PC-3 (cell line): ENCODE data around the gene CDHR2. TPM values are rescaled to one million over a fixed set of nuclear protein-coding genes. Genes with fewer than 3 reads are reported as not detected.

Experiments used
- ATAC-seq: fragments of 200-7000 bp; cut with Tn5 transposase; 2 replicates; pipeline ENCODE4 v1.9.1; 2020; ENCODE audit warnings: mild to moderate bottlenecking, moderate library complexity
- BruUV-seq: library from RNA; stranded (reverse); fragments of 400-500 nt; replicated peaks from 2 replicates; lab custom pipeline; 2021; lab: Mats Ljungman, UMichigan
- CTCF ChIA-PET: fragments of 300-600 bp; sonication (Branson Sonifier 250); formaldehyde crosslinking; loops from one replicate; lab custom pipeline; 2022; ENCODE audit warnings: antibody characterized with exemption; lab: Charles Lee
- POLR2A ChIA-PET: fragments of 300-600 bp; sonication (Branson Sonifier 250); formaldehyde crosslinking; loops from one replicate; lab custom pipeline; 2022; ENCODE audit warnings: antibody characterized with exemption; ENCODE audit not compliant: unreplicated experiment; lab: Charles Lee
- DNase-seq: peaks from one replicate; pipeline ENCODE4 v3.0.0-alpha.2; 2015
- H2AFZ ChIP-seq: fragments of 300-600 bp; sonication (generic); 2 replicates; pipeline ENCODE4 v1.6.0; 2016; ENCODE audit warnings: antibody characterized with exemption, low read length
- H3F3A ChIP-seq: fragments of 300-600 bp; sonication (generic); one replicate; pipeline ENCODE4 v1.6.0; 2017; ENCODE audit warnings: antibody characterized with exemption, low read length, control low read depth, mild to moderate bottlenecking; ENCODE audit not compliant: unreplicated experiment
- H3K27ac ChIP-seq: fragments of 300-600 bp; sonication (generic); 2 replicates; pipeline ENCODE4 v1.5.1; 2016; ENCODE audit warnings: mild to moderate bottlenecking, low read length
- H3K27me3 ChIP-seq: fragments of 300-600 bp; sonication (generic); 2 replicates; pipeline ENCODE4 v1.6.1; 2016; ENCODE audit warnings: low read length, mixed read lengths
- H3K36me3 ChIP-seq: fragments of 300-600 bp; sonication (generic); 2 replicates; pipeline ENCODE4 v1.6.1; 2016; ENCODE audit warnings: low read depth, mixed run types, low read length, mixed read lengths
- H3K4me1 ChIP-seq: fragments of 300-600 bp; sonication (generic); 2 replicates; pipeline ENCODE4 v1.5.1; 2016; ENCODE audit warnings: low read length; ENCODE audit not compliant: insufficient read depth
- H3K4me2 ChIP-seq: fragments of 300-600 bp; sonication (generic); 2 replicates; pipeline ENCODE4 v1.6.0; 2016; ENCODE audit warnings: low read length
- H3K4me3 ChIP-seq: fragments of 300-600 bp; sonication (generic); 2 replicates; pipeline ENCODE4 v1.5.1; 2016; ENCODE audit warnings: mild to moderate bottlenecking, low read length, mixed read lengths
- H3K79me2 ChIP-seq: fragments of 300-600 bp; sonication (generic); 2 replicates; pipeline ENCODE4 v1.6.1; 2017; ENCODE audit warnings: low read length, mixed read lengths
- H3K9ac ChIP-seq: fragments of 300-600 bp; sonication (generic); 2 replicates; pipeline ENCODE4 v1.6.0; 2016; ENCODE audit warnings: mild to moderate bottlenecking, low read length
- H3K9me2 ChIP-seq: fragments of 300-600 bp; sonication (generic); replicated peaks from 2 replicates; pipeline ENCODE4 v1.6.1; 2016; ENCODE audit warnings: mixed run types, low read length, mixed read lengths
- H3K9me3 ChIP-seq: fragments of 300-600 bp; sonication (generic); 2 replicates; pipeline ENCODE4 v1.6.1; 2016; ENCODE audit warnings: low read length, mixed read lengths
- H4K20me1 ChIP-seq: fragments of 300-600 bp; sonication (generic); 2 replicates; pipeline ENCODE4 v1.6.1; 2016; ENCODE audit warnings: low read length, mixed read lengths
- CTCF ChIP-seq: fragments of 300-600 bp; sonication (generic); conservative IDR thresholded peaks from 2 replicates; pipeline ENCODE4 v1.5.1; 2017; ENCODE audit warnings: antibody characterized with exemption, low read depth, mild to moderate bottlenecking, low read length
- EZH2 ChIP-seq: fragments of 300-600 bp; sonication (generic); IDR thresholded peaks from one replicate; pipeline ENCODE4 v1.6.1; 2017; ENCODE audit warnings: antibody characterized with exemption, mild to moderate bottlenecking, low read length; ENCODE audit not compliant: unreplicated experiment
- EZH2phosphoT487 ChIP-seq: fragments of 300-600 bp; sonication (generic); IDR thresholded peaks from 2 replicates; pipeline ENCODE4 v1.6.1; 2018; ENCODE audit warnings: mild to moderate bottlenecking, antibody characterized with exemption, low read length, borderline replicate concordance
- intact Hi-C: fragments of 100-400 bp; cut with micrococcal nuclease; formaldehyde crosslinking; loops from 2 replicates; pipeline ENCODE4 v1.9.0; 2023
- total RNA-seq: library from RNA; depleted of rRNA; stranded (reverse); fragments of >200 nt; gene quantifications from 2 replicates; pipeline ENCODE4 v1.2.3, GENCODE V29; 2014

Gene CDHR2
- total RNA-seq, 1 experiment from 2014 or later, result 0.07 TPM

DNA sequence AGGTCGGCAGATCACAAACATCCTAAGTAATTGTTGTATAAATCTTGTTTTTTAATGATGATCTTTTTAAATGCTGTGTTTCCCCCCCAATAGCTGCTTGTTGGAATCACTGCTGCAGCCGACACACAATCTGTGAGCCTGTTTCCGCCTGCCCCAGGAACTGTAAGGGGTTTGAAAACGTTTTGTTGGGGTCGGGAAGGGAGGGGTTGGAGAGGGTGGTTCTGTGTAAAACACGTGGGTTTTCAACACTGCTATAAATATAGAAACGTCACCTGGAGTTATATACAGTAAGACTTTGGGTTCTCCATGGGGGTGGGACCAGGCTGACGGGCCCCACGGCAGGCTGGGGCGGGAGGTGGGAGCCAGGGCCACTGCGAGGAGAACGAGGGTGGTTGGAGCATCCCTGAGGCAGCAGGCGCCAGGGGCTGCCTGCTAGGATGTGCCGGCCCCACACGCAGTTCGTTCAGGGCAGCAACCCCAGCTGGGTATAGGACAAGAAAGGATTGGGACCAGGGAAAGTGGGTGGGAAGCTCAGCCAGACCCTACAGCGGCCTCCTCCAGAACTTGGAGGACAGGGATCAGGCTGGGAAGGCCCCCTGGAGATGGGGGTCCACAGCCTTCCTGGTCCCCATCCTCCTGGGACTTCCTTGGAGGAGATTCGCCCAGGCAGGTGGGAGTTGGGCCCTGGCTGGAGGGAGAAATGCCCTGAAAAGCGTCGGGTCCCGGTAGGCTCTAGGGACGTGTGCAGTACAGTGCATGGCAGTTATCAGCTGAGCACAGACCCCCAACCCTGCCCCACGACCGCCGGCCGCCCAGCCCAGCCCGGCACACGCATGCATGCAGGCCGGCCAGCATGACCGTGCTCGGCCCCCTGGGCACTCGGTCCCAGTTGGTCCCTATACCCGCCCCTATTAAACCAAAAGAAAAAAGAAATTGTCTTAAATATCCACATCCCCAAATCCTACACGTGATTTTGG lies 21.6 kb upstream of the CDHR2 start:
- Histone ChIP-seq H2AFZ (no peak overlapping the region), H3K4me3 (no peak overlapping the region), H3F3A (no peaks in the 10 kb centered on the region), H3K27me3 (no peaks in the 10 kb centered on the region), H3K4me2 (no peak overlapping the region), H4K20me1 (no peaks in the 10 kb centered on the region), H3K9me2 (no peaks in the 10 kb centered on the region), H3K79me2 (peaks cover under 1% of the 10 kb centered on the region; the same call in 1 of the 2 replicates), H3K9me3 (no peaks in the 10 kb centered on the region), H3K4me1 (no peaks in the 10 kb centered on the region), H3K9ac (no peak overlapping the region), H3K27ac (no peak overlapping the region), H3K36me3 (peaks cover 11% of the 10 kb centered on the region; the same call in 1 of the 2 replicates)
- TSS peak; percentile 19 for BruUV-seq
- ATAC-seq (no peak), DNase-seq (no peak)
- POLR2A ChIA-PET, result no interaction called here
- TF ChIP-seq EZH2 (no peak), CTCF (no peak), EZH2phosphoT487 (no peak)
- CTCF ChIA-PET, result no interaction called here
- intact Hi-C loops, result no loop called here

DNA sequence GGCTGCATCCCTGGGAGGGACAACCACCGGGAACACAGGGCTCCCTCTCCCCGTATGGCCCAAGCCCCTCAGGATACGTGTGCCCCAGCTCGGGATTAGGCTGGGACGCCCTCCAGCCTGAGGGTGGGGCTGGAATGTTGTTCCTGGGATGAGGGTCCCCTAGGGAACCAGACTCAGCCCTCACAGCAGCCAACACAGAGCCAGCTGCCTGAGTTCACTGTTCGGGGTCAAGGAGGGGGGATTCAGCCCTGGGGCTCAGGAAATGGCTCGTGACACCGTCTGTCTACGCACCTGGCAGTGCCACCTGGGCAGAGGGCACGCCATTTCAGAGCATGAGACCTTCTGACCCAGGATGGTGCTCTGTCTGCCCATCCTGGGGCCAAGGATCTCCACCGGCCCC lies 20.8 kb upstream of the CDHR2 start:
- DNase-seq, result no peak
- intact Hi-C loops, result no loop called here
- Histone ChIP-seq H3K4me3 (no peak overlapping the region), H3K9me2 (no peaks in the 10 kb centered on the region), H3K4me1 (no peaks in the 10 kb centered on the region), H3K27ac (no peak overlapping the region), H3K4me2 (no peak overlapping the region), H2AFZ (no peak overlapping the region), H3K27me3 (no peaks in the 10 kb centered on the region), H3K9me3 (no peaks in the 10 kb centered on the region), H4K20me1 (peaks cover 3% of the 10 kb centered on the region; the same call in 1 of the 2 replicates), H3K79me2 (peaks cover 8% of the 10 kb centered on the region), H3F3A (no peaks in the 10 kb centered on the region), H3K36me3 (peaks cover 11% of the 10 kb centered on the region; the same call in 1 of the 2 replicates), H3K9ac (no peak overlapping the region)
- no TSS peak for BruUV-seq
- CTCF ChIA-PET, result no interaction called here
- no peak for ATAC-seq
- TF ChIP-seq EZH2 (no peak), EZH2phosphoT487 (no peak), CTCF (no peak)
- POLR2A ChIA-PET, result no interaction called here

- Histone ChIP-seq H3K4me1 (peaks cover 1% of the 10 kb centered on the region; the same call in 1 of the 2 replicates), H3K36me3 (peaks cover 11% of the 10 kb centered on the region; the same call in 1 of the 2 replicates), H3K9ac (no peak overlapping the region), H2AFZ (no peak overlapping the region), H3K4me3 (no peak overlapping the region), H3K27ac (no peak overlapping the region), H3F3A (no peaks in the 10 kb centered on the region), H3K4me2 (no peak overlapping the region), H3K9me3 (no peaks in the 10 kb centered on the region), H3K79me2 (peaks cover 13% of the 10 kb centered on the region), H3K27me3 (no peaks in the 10 kb centered on the region), H3K9me2 (no peaks in the 10 kb centered on the region), H4K20me1 (peaks cover 7% of the 10 kb centered on the region)
- DNase-seq (no peak), ATAC-seq (no peak)
- POLR2A ChIA-PET, result no interaction called here
- CTCF ChIA-PET, result no interaction called here
- intact Hi-C loops, result no loop called here
- TF ChIP-seq EZH2 (no peak), CTCF (no peak), EZH2phosphoT487 (no peak)
- no TSS peak for BruUV-seq
Measured at GRCh38 chr5:176528761-176529115, 20.4 kb upstream of the CDHR2 start.
